GM20000 (cell line): ENCODE results near the gene C1orf226.
"Not testable (repeated sequence)": the region's sequence is repeated elsewhere in the genome, so short reads cannot be mapped to it uniquely, and the experiment has no call there.

Source experiments
- DNase-seq: peaks from one replicate; pipeline ENCODE4 v3.0.0; 2012; ENCODE audit warnings: low spot score
- CTCF ChIP-seq: IDR thresholded peaks from 2 replicates; pipeline ENCODE4 v1.5.1; 2012; ENCODE audit warnings: mild to moderate bottlenecking, control low read depth; ENCODE audit errors: extremely low read depth, missing control alignments

The C1orf226 gene

GRCh38 chr1:162421258-162422164, 40.0 kb downstream of the C1orf226 start:
- no peak for DNase-seq
- no peak for TF ChIP-seq CTCF

DNA sequence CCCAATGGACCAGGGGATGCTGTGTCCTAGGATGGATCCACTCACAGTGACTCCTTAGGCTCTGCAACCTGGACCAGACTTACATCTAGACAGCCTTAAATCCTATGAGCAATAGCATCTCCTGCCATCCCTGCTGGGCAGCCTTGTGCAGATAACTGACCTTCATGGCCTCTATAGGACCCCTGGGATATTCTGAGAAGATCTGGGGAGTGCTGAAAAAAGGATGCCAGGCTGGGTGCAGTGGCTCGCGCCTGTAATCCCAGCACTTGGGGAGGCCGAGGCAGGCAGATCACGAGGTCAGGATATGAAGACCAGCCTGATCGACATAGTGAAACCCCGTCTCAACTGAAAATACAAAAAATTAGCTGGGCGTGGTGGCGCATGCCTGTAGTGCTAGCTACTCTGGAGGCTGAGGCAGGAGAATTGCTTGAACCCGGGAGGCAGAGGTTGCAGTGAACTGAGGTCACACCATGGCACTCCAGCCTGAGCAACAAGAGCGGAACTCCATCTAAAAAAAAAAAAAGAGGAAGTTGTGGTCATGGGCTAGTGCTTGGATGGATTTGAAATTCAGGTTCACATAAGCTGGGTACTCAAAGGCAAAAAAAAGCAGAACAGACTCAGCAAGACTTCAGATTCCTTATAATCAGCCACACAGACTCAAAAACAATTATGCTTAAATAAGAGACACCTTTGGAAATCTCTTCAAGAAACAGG, 41.3 kb downstream of the C1orf226 start:
- TF ChIP-seq CTCF: no peak
- no peak for DNase-seq

DNA sequence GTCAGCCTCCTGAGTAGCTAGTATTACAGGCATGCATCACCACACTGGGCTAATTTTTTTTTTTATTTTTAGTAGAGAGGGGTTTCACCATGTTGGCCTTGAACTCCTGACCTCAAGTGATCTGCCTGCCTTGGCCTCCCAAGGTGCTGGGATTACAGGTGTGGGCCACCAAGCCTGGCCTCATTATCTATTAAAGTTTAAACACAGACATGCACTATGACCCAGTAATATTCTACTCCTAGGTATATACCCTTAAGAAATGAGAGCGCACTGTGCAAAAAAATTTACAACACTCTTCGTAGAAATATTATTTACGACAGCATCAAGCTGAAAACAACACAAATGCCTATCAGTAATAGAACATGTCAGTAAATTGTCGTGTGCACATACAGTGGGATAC, 49.1 kb downstream of the C1orf226 start:
- DNase-seq: no peak
- TF ChIP-seq CTCF: no peak

- DNase-seq: not testable (repeated sequence)
Observed at GRCh38 chr1:162432977-162433713, 51.6 kb downstream of the C1orf226 start.
